ENCODE data around the gene MCF2. TPM values are rescaled to one million over a fixed set of nuclear protein-coding genes. Genes with fewer than 3 reads are reported as not detected.
A peak's percentile ranks its signal among the peaks of the same experiment; 100 is the strongest.

Gene MCF2
- total RNA-seq, 1 donor from 2014 or later: 17.9 TPM

DNA sequence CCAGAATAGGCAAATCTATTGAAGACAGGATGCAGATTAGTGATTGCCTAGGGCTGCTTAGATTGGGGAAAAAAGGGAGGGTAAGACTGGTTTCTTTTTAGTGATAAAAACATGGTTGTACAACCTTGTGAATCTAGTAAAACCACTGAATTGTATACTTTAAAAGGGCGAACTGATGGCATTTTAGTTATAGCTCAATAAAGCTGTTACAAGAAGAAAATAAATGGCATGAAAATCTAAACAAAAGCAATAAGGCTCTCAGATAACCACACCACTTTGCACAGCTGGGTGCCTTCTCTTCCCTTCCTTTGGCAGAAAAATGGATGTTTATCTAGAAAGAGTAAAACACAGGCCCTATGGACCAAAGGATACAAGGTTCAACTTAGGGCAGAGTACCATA is 107.9 kb downstream of the MCF2 start:
- no peak for FAIRE-seq
- DNase-seq (ENCODE audit: low spot score in 2 of 2): no peak

DNA sequence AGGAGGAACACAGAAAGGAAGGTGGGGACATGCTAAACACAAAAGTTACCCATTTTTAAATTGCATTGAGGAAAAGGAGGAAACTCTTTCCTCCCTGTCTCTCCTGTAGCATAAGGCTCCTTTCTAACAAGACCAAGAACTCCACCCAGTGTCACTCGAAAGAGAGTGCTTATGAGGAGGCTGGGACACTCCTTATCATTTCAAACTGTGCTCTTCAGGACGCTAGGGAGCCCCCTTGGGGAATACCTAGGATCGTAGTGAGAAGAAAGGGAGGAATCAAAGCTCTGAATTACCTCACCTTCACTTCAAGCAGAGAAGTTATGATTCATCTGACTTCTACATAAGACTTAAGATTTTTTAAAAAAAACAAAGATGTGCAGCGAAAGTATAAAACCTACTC is 111.9 kb downstream of the MCF2 start:
- FAIRE-seq (no peak), DNase-seq (ENCODE audit: low spot score in 2 of 2) (no peak)

DNA sequence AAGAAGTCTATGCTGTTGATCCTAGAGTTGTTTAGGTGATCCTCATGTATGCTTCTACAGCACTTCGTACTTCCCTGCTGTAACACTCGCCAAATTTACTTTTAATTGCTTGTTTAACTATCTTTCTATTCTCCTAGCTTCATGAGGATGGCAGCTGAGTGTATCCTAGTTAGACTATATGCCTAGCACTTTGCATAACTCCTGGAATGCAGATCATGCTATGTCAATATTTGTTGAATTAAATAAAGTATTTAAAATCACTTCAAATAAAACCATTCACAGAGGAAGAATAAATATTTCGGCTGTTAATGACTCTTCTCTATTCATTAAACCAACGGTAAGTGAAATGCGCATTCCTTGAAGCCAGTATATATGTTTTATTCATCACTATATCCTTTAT is 122.4 kb downstream of the MCF2 start:
- no peak for DNase-seq (ENCODE audit: low spot score in 2 of 2)
- FAIRE-seq: no peak

DNA sequence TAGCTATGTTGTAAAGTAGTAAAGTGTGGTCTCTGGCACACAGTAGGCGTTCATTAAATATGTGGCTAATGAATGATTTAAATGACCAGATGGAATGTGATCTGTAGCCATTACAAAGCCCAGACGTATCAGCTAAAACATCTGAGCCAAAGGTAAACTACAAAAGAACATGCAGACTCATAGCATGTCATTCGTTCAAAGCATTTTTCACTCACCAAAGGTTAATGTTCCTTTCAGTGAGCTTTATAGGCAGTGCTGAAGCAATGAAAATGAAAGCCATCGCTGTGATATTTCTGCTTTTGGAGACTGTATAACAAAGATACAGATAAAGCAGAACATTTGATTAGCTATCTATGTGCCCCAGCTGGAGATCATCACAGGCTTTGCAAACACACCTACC is 126.9 kb downstream of the MCF2 start:
- no peak for FAIRE-seq

DNA sequence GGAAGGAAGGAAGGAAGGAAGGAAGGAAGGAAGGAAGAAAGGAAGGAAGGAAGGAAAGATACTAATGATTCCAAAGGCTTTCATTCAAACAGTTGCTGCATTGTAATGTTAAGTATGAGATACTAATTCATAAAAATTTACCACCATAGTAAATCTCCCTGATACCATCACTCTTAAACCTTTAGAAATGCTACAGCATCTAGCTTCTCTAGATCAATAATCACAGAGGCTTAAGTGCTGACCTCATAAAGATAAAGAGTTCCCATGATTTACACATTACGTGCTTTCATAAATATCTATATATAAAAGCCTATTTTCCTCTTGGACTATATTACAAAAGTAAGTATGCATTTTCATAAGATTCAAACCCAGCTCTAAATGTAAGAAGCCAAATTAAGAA is 141.0 kb downstream of the MCF2 start:
- FAIRE-seq (no peak), DNase-seq (ENCODE audit: low spot score in 2 of 2) (no peak)

More for the DNA sequence above, 126.9 kb downstream of the MCF2 start:
- no peak for DNase-seq (ENCODE audit: low spot score in 2 of 2)

DNA sequence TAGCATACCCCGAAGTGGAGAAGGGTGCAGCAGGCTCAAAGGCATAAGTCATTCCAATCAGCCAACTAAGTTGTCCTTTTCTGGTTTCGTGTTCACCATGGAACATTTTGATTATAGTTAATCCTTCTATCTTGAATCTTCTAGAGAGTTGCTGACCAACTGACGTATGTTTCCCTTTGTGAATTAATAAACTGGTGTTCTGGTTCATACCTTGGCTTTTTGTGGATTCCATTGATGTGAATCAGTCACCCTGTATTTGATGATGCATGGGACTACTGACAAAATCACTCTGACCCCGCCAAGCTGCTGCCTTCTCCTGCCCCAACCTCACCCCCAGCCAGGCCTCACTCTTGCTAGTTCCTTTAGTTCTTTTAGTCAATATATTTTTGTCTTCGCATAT is 144.7 kb downstream of the MCF2 start:
- FAIRE-seq: no peak

DNA sequence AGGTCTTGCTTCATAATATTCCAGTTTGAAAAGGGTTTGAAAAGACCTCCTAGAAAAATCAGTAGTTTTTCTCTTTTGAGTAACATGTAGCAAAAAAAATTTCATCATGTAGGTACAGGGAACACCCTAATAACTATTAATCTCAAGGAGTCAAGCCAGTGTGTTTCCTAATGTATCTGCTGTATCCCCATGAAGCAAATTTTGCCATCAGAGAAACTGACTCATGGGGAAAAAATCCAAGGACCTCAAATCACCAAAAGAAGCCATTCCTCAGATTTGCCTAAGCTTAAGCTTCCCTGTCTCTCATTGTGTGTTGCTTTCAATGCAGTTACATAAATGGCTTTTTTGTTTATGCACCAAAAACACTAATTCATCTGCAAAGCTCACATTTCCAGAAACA is 147.7 kb downstream of the MCF2 start:
- no peak for DNase-seq (ENCODE audit: low spot score in 2 of 2)
- no peak for FAIRE-seq

More for the DNA sequence above, 144.7 kb downstream of the MCF2 start:
- DNase-seq (ENCODE audit: low spot score in 2 of 2): no peak

DNA sequence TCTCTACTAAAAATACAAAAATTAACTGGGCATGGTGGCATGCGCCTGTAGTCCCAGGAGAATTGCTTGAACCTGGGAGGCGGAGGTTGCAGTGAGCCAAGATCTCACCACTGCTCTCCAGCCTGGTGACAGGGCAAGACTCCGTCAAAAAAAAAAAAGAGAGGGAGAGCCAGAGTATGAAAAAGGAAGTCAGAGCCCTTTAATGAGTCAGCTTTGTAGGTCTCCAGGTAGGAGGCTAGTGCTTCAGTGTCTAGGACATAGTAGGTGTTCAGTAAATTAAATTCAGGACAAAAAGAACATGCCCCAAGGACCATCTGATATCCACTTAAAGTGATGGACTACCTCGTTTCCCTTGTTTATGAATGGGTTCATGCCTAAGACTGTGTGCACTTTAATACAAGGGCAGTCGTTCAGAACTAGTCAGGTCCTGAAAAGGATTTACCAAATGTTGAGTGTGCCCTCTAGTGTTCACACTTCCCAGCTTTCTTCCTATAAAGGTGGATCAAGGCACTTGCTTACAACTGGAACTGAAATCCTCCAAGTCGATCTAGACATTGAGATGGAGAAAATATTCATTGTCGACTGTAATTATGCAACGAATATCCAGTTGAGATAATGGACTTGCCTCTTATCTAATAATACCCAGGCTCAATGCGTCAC is 148.5 kb downstream of the MCF2 start:
- DNase-seq (ENCODE audit: low spot score in 2 of 2) (peak in 1 of 2 donors; percentile 7), FAIRE-seq (no peak)

DNA sequence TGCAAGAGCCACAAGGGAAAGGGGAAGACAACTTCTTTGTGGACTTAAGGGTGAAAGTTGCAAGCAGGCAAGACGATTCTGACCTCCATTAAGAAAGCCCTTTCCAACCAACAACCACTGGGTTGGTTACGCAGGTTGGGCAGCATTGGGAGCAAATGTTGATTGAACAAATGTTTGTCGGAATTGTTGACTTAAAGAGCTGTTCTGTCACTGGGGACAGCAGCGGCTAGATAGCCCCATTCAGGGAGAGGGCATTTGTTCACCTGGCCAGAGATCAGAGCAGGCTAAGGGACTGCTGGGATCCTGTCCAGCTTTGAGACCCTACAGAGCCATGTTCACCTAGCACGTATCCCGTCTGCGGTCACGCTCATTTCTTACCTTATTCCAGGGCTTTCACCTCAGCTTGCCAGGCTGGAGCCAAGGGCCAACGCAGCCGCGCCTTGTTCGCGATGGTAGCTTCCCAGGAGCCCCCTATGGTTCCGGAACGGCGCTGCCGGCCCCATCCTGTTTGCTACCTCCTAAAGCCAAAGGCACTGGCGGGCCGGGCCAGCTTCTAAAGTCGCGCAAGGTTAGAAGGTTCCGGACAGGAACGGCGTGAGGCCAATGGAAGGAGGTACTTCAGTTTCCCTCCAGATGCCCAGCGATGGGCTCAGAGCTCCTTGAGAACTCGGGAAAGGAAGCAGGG is 152.8 kb downstream of the MCF2 start:
- FAIRE-seq (no peak), DNase-seq (ENCODE audit: low spot score in 2 of 2) (no peak)

DNA sequence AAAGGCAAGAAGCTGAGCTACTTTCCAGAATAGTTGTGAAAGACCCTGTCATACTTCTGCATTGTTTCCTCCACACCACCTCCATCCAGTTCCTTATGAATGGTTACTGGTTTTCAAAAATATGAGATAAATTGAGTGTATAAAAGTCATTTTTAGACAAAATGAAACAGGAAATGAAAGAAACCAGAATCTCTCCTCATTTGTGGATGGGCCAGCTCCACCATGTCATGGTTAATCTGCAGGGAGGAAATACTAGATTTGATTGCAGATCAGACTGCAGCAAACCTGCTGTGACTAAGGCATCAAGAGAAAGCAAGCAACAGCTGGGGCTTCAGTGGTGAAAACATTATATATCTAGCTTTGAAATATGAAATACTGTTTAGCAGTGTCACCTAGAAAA is 153.6 kb downstream of the MCF2 start:
- FAIRE-seq (no peak), DNase-seq (ENCODE audit: low spot score in 2 of 2) (no peak)

DNA sequence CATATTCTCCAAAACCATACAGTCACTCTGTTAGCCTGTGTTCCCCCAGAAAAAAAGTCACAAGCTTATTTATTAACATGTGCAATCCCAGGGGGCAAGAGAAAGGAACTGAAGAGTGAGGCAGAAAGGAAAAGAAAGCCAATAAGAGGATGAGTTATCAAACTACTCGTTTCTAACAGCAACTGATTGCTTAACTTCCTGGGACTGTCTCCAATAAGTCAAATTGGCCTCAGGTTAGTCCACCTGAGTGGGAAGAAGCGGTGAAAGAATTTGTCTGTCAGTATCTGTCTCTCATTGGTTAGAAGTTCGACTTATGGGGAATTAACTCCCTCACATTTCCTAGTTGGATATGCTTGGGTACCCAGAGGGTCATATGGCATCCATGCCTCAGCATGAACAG is 163.4 kb downstream of the MCF2 start:
- FAIRE-seq (no peak), DNase-seq (ENCODE audit: low spot score in 2 of 2) (no peak)

DNA sequence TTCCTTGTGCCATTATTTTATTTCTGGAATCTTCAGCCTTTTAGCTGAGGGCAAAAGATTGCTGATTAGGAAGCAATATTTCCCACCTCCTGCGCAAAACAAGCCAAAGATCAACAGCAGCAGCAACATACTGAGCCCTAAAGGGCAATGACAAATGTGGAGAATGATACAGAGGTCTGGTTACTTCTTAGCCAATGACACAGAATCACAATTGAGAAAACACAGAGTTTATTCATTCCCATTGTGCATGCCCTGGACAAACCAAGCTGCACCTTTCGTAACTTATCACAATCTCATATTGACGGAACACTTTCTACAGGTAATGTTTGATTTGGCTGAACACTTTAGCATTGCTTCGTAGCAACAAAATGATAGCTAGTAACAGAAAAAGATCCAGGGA is 164.0 kb downstream of the MCF2 start:
- FAIRE-seq (no peak), DNase-seq (ENCODE audit: low spot score in 2 of 2) (no peak)

DNA sequence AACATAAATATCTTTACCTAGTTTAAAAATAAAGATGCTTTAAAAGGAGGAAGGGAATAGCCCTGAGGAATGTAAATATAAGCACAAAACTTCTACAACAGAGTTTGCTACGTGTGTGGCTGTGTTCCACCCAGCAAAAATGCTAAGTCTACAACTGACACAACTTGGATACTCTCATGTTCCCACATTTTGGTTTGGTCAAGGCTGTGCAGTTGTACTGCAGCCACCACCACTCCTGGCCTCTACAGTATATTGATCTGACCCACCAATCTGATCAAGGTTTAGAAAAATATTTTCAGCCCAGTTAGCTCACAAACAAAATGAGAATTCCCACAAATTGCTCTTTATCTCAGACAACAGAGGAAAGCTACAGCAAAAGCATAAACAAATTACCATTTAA is 165.3 kb downstream of the MCF2 start:
- DNase-seq (ENCODE audit: low spot score in 2 of 2): no peak
- no peak for FAIRE-seq

DNA sequence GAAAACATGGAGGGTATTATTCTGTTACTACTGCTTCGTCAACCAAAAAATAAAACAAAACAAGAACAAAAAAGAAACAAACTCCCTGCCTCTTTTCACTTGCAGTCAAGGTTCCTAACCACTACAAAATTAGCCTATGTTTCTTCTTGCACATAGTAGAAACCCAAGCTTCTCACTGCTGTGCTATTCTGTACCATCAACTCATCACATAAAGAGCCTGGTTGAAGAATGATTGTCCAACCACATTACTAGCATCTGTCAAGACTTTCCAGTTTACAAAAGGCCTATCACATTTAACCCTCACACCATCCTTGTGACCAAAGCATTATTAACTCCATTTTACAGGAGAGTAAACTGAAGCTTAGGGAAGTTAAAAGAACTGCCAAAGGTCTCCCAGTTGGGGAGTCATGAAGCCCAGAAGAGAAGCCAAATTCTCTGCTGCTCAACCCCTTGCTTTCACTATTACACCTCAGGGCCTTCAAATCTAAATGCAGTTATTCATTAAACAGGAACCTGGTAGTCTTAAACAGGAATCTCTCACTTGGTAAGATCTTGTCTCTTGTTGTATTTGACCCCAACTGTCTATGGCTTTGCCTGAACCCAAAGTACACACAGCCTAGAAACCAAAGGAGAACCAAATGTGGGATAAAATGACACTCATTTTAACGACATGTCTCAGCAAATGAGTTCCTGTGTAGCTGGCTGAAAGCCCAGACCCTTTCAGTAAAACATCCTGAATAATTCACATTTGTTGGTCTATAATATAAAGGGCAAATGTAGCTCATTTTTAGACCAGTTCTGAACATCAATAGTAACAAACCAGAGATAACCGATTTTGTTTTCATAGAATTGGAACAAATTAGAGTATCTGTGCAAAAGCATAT is 168.8 kb downstream of the MCF2 start:
- DNase-seq (ENCODE audit: low spot score in 2 of 2): no peak
- FAIRE-seq: no peak

DNA sequence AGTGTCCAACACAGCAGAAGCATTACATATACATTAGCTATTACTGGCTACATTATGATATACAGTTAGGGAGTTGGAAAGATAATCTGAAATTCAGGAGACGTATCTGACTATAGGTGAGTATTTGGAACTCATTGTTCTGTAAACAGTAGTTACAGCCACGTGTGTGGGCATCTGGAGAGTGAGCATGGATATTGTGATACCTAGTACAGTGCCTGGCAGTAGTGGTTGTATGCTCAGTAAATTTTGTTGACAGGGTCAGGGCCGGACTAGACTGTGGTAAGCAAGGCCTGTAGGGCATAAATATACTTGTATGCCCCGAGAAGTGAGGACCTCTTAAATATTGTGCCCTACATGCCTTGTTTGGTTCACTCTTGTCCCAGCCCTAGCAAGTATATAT is 174.5 kb downstream of the MCF2 start:
- FAIRE-seq (no peak), DNase-seq (ENCODE audit: low spot score in 2 of 2) (no peak)

DNA sequence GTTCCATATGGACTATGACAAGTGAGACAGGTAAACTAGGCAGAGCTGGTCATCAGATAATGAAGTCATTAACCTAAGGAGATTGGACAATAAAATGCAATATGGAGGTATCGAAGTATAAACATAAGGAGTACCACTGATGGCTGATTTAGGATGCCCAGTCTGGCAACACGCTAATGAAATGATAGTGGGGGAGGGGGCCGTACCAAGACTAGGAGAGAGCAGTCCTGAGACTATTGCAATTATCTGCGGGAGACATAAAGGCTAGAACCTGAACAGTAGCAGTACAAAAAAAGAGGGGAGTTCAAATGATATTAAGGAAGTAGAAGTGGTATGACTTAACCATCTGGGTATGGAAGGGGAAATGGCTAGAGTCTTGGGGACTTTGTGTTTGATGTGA is 175.1 kb downstream of the MCF2 start:
- no peak for FAIRE-seq

More for the DNA sequence above, 175.1 kb downstream of the MCF2 start:
- DNase-seq (ENCODE audit: low spot score in 2 of 2): no peak

Small RNA genes lying within 50 kb of the gene (small RNA-seq; reads per million reads assigned to genes)
- gene RF01210: not detected

Other genes starting within 250 kb of the MCF2 start
- gene F9, start 177.4 kb downstream of the MCF2 start, total RNA-seq: not detected
- 54.2 TPM for gene ATP11C, start 224.9 kb upstream of the MCF2 start, total RNA-seq